ENCODE results near the gene MRPL58. TPM values are rescaled to one million over a fixed set of nuclear protein-coding genes. Genes with fewer than 3 reads are reported as not detected.
A peak's percentile ranks its signal among the peaks of the same experiment; 100 is the strongest.
"Not testable (repeated sequence)": the region's sequence is repeated elsewhere in the genome, so short reads cannot be mapped to it uniquely, and the experiment has no call there.

The MRPL58 gene
- total RNA-seq, 1 donor from 2014 or later = 78.1 TPM

DNA sequence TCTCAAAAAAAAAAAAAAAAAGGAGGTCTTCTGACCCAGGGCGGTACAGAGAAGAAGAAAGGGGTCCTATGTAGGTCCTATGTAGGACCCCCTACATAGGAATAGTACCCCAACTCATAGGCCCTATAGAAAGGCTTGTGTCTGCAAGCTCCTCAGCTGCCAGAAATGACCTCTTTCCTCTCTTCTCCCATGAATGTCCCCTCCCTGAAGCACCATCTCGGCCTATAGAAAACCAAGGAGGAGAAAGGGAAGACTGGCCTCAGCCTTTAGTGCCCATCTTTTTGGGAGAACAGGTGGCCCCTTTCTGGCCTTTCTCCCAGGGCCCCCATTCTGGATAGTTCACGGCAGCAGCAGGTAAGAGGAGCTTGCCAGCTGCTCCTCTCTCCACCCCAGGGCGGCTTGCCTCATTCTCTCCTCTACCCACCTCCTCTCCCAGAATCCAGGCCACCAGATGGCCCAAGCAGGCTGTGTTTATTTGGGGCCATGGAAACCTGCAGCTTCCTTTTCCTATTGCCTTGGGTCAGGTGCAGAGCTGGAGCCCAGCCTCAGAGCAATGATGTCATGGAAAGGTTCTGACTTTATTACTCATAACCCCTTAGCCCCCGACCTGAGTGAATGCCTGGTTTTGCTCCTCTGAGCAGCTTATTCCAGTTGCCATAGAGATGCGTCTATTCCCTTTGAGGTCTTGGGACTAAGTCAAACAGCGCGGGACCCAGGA lies 1.6 kb upstream of the MRPL58 start:
- H3K9me3 Mint-ChIP-seq = no peaks in the 10 kb centered on the region
- H3K36me3 Mint-ChIP-seq (ENCODE audit: low read depth) = peaks cover 13% of the 10 kb centered on the region
- peak overlapping the region; percentile 27 for H3K27ac Mint-ChIP-seq
- H3K27me3 Mint-ChIP-seq (ENCODE audit: insufficient read depth) = no peaks in the 10 kb centered on the region
- H3K4me3 Mint-ChIP-seq = peak overlapping the region; percentile 95
- intact Hi-C loops (cut with micrococcal nuclease) = no loop called here
- no peak for DNase-seq (ENCODE audit: low spot score)
- peaks cover 17% of the 10 kb centered on the region for H3K4me1 Mint-ChIP-seq (ENCODE audit: low read depth)

DNA sequence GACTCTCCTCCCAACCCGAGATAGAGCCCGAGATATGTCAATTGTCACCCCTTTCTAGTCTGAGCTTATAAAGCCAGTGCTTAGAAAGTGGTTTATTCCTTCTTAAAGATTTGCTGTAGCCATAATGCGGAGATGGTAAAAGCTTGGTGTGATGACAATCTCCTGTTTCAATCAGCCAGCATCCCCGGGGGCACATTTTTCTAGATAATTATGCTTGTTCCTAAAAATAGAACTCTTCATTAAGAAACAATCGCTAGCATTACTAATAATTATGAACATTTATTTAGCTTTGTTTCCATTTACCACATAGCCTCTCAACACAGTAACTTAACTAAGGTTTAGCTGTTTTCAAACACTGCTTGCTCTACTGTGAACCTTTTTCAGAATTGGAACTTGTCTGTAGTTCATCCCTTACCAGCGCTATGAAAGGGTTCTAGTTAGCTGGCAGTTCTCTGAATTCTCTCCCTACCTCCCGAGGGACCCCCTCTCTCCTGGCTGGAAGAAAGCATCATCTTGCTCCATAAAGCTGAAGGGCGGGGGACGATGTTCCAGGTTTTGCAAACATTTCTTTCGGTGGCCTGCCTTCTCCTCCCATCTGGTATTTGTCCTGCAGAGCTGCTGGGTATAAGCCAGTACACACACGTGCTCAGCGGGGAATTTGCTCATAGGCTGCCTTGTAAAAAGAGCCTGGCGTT lies 922 bp upstream of the MRPL58 start:
- peaks cover 17% of the 10 kb centered on the region for H3K4me1 Mint-ChIP-seq (ENCODE audit: low read depth)
- peaks cover 13% of the 10 kb centered on the region for H3K36me3 Mint-ChIP-seq (ENCODE audit: low read depth)
- no peak for DNase-seq (ENCODE audit: low spot score)
- no peaks in the 10 kb centered on the region for H3K9me3 Mint-ChIP-seq
- peak overlapping the region; percentile 88 for H3K27ac Mint-ChIP-seq
- peak overlapping the region; percentile 95 for H3K4me3 Mint-ChIP-seq
- no peaks in the 10 kb centered on the region for H3K27me3 Mint-ChIP-seq (ENCODE audit: insufficient read depth)
- intact Hi-C loops (cut with micrococcal nuclease) = loop anchor here (1.0 kb wide), 4 partner anchors 24 to 250 kb away; partner anchors contain the start of genes GGA3 and MRPS7

DNA sequence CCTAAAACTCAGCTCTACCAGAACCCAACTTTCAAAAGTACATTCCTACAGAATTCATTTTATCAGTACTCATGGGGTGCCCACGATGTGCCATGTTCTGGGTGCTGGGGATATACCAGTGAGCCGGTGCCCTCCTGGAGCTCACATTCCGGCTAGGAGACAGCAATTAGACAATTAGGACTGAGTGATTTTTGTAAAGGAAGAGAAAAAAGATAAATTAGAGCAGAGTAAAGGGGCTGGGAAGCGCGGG lies 449 bp upstream of the MRPL58 start:
- Mint-ChIP-seq H3K9me3 (no peaks in the 10 kb centered on the region), H3K36me3 (ENCODE audit: low read depth) (peaks cover 18% of the 10 kb centered on the region), H3K4me1 (ENCODE audit: low read depth) (peaks cover 17% of the 10 kb centered on the region), H3K27me3 (ENCODE audit: insufficient read depth) (no peaks in the 10 kb centered on the region), H3K4me3 (peak overlapping the region; percentile 95), H3K27ac (peak overlapping the region; percentile 88)
- intact Hi-C loops (cut with micrococcal nuclease) = loop anchor here (1.0 kb wide), 4 partner anchors 23 to 249 kb away; partner anchors contain the start of genes GGA3 and MRPS7
- no peak for DNase-seq (ENCODE audit: low spot score)

DNA sequence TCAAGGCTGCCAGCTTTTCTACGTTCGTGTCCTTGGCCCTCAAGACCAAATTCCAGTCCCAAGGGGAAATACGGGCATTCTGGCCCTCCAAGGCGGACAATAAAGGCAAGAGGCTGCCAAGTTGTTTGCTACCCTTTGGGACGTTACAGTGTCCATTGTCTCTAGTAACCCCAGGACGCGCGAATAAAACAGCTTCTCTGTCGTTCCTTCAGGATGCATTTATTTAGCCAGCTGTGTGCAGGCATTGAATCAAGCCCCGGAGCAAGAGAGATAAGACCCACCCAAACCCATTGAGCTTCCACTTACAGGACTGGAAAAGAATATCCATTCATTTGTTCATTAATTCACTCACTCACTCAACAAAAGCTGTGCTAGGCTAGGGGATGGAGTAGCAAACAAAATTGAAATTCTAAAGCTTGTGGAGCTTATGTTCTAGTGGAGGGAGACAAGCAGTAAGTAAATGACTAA lies 656 bp downstream of the MRPL58 start:
- Mint-ChIP-seq H3K36me3 (ENCODE audit: low read depth) (peaks cover 20% of the 10 kb centered on the region), H3K9me3 (no peaks in the 10 kb centered on the region), H3K4me3 (peak overlapping the region; percentile 95), H3K4me1 (ENCODE audit: low read depth) (peaks cover 17% of the 10 kb centered on the region), H3K27me3 (ENCODE audit: insufficient read depth) (no peaks in the 10 kb centered on the region), H3K27ac (peak overlapping the region; percentile 88)
- DNase-seq (ENCODE audit: low spot score) = no peak
- intact Hi-C loops (cut with micrococcal nuclease) = loop anchor here (1.0 kb wide), 1 partner anchor 26 kb away; the partner anchor contains the start of gene CDR2L

DNA sequence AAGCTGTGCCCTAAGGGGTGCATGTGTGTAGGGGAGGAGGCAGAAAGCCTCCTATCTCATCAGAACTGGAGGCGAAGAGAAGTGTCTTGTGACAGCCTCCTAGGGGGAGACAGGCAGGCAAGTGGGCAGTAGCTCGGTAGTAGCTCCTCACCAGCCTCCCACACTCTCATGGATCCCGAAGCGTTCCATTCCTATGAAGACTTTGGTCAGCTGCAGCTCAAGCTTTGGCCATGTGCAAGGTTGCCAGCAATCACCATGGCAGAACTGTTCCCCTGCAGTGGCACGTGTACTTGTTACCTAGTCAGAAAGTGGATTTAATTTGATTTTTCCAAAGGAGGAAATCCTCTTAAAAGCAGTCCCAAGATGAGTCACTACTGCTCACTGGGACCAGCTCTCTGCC lies 6.7 kb downstream of the MRPL58 start:
- no peak overlapping the region for H3K27ac Mint-ChIP-seq
- H3K36me3 Mint-ChIP-seq (ENCODE audit: low read depth) = peaks cover 41% of the 10 kb centered on the region
- intact Hi-C loops (cut with micrococcal nuclease) = no loop called here
- no peak overlapping the region for H3K4me3 Mint-ChIP-seq
- no peak for DNase-seq (ENCODE audit: low spot score)
- no peaks in the 10 kb centered on the region for H3K27me3 Mint-ChIP-seq (ENCODE audit: insufficient read depth)
- peaks cover 4% of the 10 kb centered on the region for H3K4me1 Mint-ChIP-seq (ENCODE audit: low read depth)
- H3K9me3 Mint-ChIP-seq = no peaks in the 10 kb centered on the region

DNA sequence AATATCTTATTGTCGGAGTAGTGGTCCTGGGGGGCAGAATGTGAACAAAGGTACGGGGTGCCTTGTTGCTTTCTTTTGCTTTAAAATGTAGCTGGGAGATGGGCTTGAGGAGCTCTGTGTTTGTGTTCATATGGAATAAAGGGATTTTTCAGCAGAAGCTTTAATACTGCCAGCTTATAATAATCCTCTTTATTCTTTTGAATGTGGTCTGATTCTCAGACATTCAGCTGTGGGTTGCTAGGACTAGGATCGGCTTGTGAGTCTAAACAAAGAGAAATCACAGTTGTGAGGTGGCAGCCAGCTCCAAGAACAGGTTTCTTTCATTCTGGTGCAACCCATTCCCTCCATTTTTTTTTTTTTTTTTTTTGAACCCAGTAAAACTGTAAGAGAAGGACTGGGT lies 7.2 kb downstream of the MRPL58 start:
- no peaks in the 10 kb centered on the region for H3K27me3 Mint-ChIP-seq (ENCODE audit: insufficient read depth)
- intact Hi-C loops (cut with micrococcal nuclease) = no loop called here
- H3K9me3 Mint-ChIP-seq = no peaks in the 10 kb centered on the region
- H3K27ac Mint-ChIP-seq = no peak overlapping the region
- peaks cover 4% of the 10 kb centered on the region for H3K4me1 Mint-ChIP-seq (ENCODE audit: low read depth)
- DNase-seq (ENCODE audit: low spot score) = no peak
- peaks cover 40% of the 10 kb centered on the region for H3K36me3 Mint-ChIP-seq (ENCODE audit: low read depth)
- H3K4me3 Mint-ChIP-seq = no peak overlapping the region

DNA sequence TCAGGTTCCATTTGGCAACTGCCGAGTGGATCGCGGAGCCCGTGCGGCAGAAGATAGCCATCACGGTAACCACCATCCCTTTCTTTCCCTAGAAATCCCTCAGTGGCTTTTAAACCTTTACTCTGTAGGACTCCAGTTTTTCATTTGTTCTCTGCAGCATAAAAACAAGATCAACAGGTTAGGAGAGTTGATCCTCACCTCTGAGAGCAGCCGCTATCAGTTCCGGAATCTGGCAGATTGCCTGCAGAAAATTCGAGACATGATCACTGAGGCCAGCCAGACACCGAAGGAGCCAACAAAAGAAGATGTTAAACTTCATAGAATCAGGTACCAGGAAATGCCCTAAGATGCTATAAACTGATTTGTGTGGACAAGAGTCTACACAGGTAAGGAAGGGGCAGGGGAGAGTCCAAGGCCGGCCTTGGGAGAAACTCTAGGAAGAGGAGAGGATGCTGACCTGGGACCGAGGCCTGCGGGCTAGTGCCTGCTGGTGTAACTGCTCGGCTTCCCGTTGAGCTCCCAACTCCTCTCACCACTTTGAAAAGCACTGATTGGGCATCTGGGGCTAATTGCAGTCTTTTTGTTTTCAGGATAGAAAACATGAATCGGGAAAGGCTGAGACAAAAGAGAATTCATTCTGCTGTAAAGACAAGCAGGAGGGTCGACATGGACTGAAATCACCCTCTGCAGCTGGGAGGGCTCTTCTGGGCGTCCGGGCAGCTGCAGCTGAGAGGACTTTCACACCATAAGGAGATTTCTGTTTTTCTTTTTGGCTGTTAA lies 8.1 kb downstream of the MRPL58 start:
- no peak overlapping the region for H3K27ac Mint-ChIP-seq
- no peaks in the 10 kb centered on the region for H3K9me3 Mint-ChIP-seq
- H3K36me3 Mint-ChIP-seq (ENCODE audit: low read depth) = peaks cover 35% of the 10 kb centered on the region
- no peak for DNase-seq (ENCODE audit: low spot score)
- intact Hi-C loops (cut with micrococcal nuclease) = no loop called here
- no peaks in the 10 kb centered on the region for H3K27me3 Mint-ChIP-seq (ENCODE audit: insufficient read depth)
- peaks cover 4% of the 10 kb centered on the region for H3K4me1 Mint-ChIP-seq (ENCODE audit: low read depth)
- H3K4me3 Mint-ChIP-seq = no peak overlapping the region

DNA sequence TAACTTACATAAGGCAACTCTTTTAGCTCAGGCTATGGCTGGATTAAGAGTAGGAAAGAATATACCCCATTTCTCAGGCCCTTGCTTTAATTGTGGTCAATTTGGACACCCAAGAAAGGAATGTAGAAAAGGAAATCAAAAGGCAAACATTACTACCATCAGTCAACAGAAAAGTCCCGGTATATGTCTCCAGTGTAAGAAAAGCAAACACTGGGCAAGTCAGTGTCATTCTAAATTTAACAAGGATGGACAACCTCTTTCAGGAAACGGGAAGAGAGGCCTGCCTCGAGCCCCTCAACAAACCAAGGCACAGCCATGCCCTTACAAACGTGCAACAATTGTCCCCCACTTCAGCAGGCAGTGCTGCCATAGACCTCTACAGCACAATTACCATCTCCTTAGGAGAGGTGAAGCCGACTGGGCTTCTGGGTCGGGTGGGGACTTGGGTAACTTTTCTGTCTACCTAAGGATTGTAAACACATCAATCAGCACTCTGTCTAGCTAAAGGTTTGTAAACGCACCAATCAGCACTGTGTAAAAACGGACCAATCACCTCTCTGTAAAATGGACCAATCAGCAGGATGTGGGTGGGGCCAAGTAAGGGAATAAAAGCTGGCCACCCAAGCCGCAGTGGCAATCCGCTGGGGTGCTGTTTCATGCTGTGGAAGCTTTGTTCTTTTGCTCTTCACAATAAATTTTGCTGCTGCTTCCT lies 12.4 kb downstream of the MRPL58 start:
- intact Hi-C loops (cut with micrococcal nuclease) = loop anchor here (2.0 kb wide), 1 partner anchor 52 kb away; the partner anchor contains the start of gene HID1
- peaks cover 24% of the 10 kb centered on the region for H3K36me3 Mint-ChIP-seq (ENCODE audit: low read depth)
- H3K9me3 Mint-ChIP-seq = no peaks in the 10 kb centered on the region
- no peak overlapping the region for H3K27ac Mint-ChIP-seq
- H3K4me1 Mint-ChIP-seq (ENCODE audit: low read depth) = no peaks in the 10 kb centered on the region
- H3K4me3 Mint-ChIP-seq = peak overlapping the region; percentile 41
- DNase-seq (ENCODE audit: low spot score) = no peak
- no peaks in the 10 kb centered on the region for H3K27me3 Mint-ChIP-seq (ENCODE audit: insufficient read depth)

DNA sequence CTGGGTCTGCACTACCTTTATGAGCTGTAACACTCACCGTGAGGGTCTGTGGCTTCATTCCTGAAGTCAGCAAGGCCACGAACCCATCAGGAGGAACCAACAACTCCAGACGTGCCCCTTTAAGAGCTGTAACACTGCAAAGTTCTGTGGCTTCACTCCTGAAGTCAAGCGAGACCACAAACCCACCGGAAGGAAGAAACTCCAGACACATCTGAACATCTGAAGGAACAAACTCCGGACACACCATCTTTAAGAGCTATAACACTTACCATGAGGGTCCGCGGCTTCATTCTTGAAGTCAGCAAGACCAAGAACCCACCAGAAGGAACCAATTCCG lies 12.9 kb downstream of the MRPL58 start:
- Mint-ChIP-seq H3K4me3 (peak overlapping the region; percentile 41), H3K36me3 (ENCODE audit: low read depth) (peaks cover 21% of the 10 kb centered on the region)
- H3K4me1 Mint-ChIP-seq (ENCODE audit: low read depth); H3K27ac Mint-ChIP-seq; H3K27me3 Mint-ChIP-seq (ENCODE audit: insufficient read depth); H3K9me3 Mint-ChIP-seq; DNase-seq (ENCODE audit: low spot score): not testable (repeated sequence)
- intact Hi-C loops (cut with micrococcal nuclease) = loop anchor here (2.0 kb wide), 1 partner anchor 53 kb away; the partner anchor contains the start of gene HID1

DNA sequence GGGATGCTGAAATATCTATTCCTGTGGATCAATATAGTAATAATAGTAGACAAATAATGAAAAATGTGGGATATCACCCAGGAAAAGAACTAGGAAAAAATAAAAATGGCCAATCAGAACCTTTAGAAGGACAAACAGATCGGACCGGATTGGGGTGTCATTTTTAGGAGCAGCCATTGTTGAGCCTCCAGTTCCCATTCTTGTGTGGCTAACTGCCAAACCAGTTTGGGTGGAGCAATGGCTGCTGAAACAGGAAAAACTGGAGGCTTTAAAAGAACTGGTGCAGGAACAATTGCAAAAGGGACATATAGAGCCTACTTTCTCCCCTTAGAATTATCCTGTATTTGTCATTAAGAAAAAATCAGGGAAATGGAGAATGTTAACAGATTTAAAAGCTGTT lies 14.2 kb downstream of the MRPL58 start:
- H3K9me3 Mint-ChIP-seq; DNase-seq (ENCODE audit: low spot score); H3K4me3 Mint-ChIP-seq; H3K27ac Mint-ChIP-seq; H3K4me1 Mint-ChIP-seq (ENCODE audit: low read depth); H3K27me3 Mint-ChIP-seq (ENCODE audit: insufficient read depth); intact Hi-C loops (cut with micrococcal nuclease): not testable (repeated sequence)
- H3K36me3 Mint-ChIP-seq (ENCODE audit: low read depth) = peaks cover 11% of the 10 kb centered on the region

DNA sequence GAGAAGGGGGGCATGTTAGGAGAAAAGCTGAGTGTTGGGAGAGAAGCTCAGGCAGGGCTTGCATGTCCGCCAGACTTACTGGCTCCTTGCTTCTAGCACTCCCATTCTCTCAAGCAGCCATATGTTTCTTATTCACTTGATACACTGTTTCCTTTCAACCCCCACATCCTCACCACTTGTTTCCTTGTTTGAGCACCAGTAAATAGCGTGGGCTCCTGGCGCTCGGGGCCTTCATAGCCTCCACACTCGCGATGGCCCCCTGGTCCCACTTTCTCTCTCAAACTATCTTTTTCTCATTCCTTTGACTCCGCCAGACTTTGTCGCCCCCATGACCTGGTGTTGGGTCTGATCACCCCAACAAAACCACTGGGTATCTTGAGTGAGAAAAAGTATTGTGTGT lies 17.7 kb downstream of the MRPL58 start:
- Mint-ChIP-seq H3K4me3 (no peak overlapping the region), H3K4me1 (ENCODE audit: low read depth) (peaks cover 32% of the 10 kb centered on the region), H3K27me3 (ENCODE audit: insufficient read depth) (peaks cover 10% of the 10 kb centered on the region), H3K27ac (no peak overlapping the region), H3K36me3 (ENCODE audit: low read depth) (no peaks in the 10 kb centered on the region), H3K9me3 (no peaks in the 10 kb centered on the region)
- DNase-seq (ENCODE audit: low spot score) = no peak
- intact Hi-C loops (cut with micrococcal nuclease) = loop anchor here (5.0 to 10.0 kb wide), 2 partner anchors 158 to 285 kb away; partner anchors contain the start of genes FDXR and NHERF1

DNA sequence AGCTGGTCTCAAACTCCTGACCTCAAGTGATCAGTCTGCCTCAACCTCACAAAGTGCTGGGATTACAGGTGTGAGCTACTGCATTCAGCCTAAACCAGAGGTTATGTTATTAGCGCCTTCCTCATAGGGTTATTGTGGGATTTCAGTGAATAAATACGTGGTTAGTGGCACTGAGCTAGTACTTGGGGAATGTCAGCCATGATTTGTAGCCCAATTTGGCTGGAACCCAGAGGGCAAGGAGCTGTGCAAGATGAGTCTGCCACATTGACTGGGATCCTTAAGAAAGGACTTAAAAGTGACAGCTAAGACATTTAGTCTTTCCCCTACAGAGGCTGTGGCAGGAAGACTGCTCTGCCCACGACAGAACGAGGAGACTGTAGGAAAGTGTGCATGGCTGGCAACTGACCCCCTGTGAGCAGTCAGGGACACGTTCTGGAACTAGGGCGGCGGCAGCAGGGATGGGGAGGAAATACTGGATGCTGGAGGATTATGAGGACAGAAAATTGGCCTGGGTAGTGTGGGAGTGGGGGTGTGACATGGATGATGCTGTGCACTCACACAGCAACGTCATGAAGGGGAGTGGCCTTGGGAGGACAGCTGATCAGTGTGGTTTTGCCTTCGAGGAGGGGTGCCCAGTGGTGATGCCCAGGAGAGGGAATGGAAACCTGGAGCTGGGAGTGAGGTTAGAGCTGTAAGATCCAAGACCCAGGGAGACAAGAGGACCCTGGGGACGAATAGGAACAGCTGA lies 19.7 kb downstream of the MRPL58 start:
- Mint-ChIP-seq H3K4me1 (ENCODE audit: low read depth) (peaks cover 47% of the 10 kb centered on the region), H3K27me3 (ENCODE audit: insufficient read depth) (peaks cover 10% of the 10 kb centered on the region), H3K4me3 (peak overlapping the region; percentile 93), H3K36me3 (ENCODE audit: low read depth) (no peaks in the 10 kb centered on the region), H3K9me3 (no peaks in the 10 kb centered on the region), H3K27ac (peak overlapping the region; percentile 62)
- intact Hi-C loops (cut with micrococcal nuclease) = loop anchor here (2.0 to 10.0 kb wide), 3 partner anchors 71 to 287 kb away; partner anchors contain the start of genes FDXR and NHERF1
- peak; percentile 39 for DNase-seq (ENCODE audit: low spot score)

Measured in activated T-helper 1 cell treated with anti-CD3 and anti-CD28 coated beads, Interleukin-12 subunit alpha, Interleukin-12 subunit beta, Interleukin-2, Interleukin-4 antibody, amounts not matched to agents 30 ng/mL and 10 ng/mL and 1 ng/mL, durations not matched to agents 14 hours and 24 hours and 36 hours (primary cell).